Measurements from ENCODE around the gene E4F1. TPM values are rescaled to one million over a fixed set of nuclear protein-coding genes. Genes with fewer than 3 reads are reported as not detected.

E4F1 gene
- total RNA-seq, 1 donor = 31.5 TPM

- H3K4me3 ChIP-seq (ENCODE audit: insufficient read depth, low read length) = no peak overlapping the region
- peaks cover 26% of the 10 kb centered on the region for H3K79me2 ChIP-seq (ENCODE audit: insufficient read depth, low read length)
- no peak overlapping the region for H3K27ac ChIP-seq (ENCODE audit: low read depth, low read length)
- DNase-seq (ENCODE audit: insufficient read length, low spot score, missing footprints) = no peak
- peaks cover 10% of the 10 kb centered on the region for H3K4me1 ChIP-seq (ENCODE audit: insufficient read depth, low read length)
- no peak overlapping the region for H2AFZ ChIP-seq (ENCODE audit: low read length)
- no peak for TF ChIP-seq CTCF (IDR thresholded peaks at IDR 0.05; ENCODE audit: extremely low read depth, low read depth, low read length)
- H3K9me3 ChIP-seq (ENCODE audit: low read depth, low read length) = no peaks in the 10 kb centered on the region
- no peak overlapping the region for H3K4me2 ChIP-seq (ENCODE audit: insufficient read depth, low read length)
- peaks cover 8% of the 10 kb centered on the region for H4K20me1 ChIP-seq (ENCODE audit: insufficient read depth, low read length)
- peaks cover 21% of the 10 kb centered on the region for H3K27me3 ChIP-seq (ENCODE audit: insufficient read depth, low read length)
- no peaks in the 10 kb centered on the region for H3K36me3 ChIP-seq (ENCODE audit: insufficient read depth, low read length)
Observed at GRCh38 chr16:2273931-2274330, 50.5 kb downstream of the E4F1 start.

GRCh38 chr16:2275476-2276367 is 52.3 kb downstream of the E4F1 start:
- peak; percentile 56 for DNase-seq (ENCODE audit: insufficient read length, low spot score, missing footprints)
- Histone ChIP-seq H3K4me2 (ENCODE audit: insufficient read depth, low read length) (no peak overlapping the region), H2AFZ (ENCODE audit: low read length) (no peak overlapping the region), H3K27me3 (ENCODE audit: insufficient read depth, low read length) (peaks cover 30% of the 10 kb centered on the region), H3K4me1 (ENCODE audit: insufficient read depth, low read length) (no peaks in the 10 kb centered on the region), H3K4me3 (ENCODE audit: insufficient read depth, low read length) (no peak overlapping the region), H3K79me2 (ENCODE audit: insufficient read depth, low read length) (peaks cover 8% of the 10 kb centered on the region), H3K9me3 (ENCODE audit: low read depth, low read length) (no peaks in the 10 kb centered on the region), H3K36me3 (ENCODE audit: insufficient read depth, low read length) (no peaks in the 10 kb centered on the region), H4K20me1 (ENCODE audit: insufficient read depth, low read length) (no peaks in the 10 kb centered on the region), H3K27ac (ENCODE audit: low read depth, low read length) (no peak overlapping the region)
- TF ChIP-seq CTCF (IDR thresholded peaks at IDR 0.05; ENCODE audit: extremely low read depth, low read depth, low read length) = no peak

GRCh38 chr16:2276368-2277195 is 53.2 kb downstream of the E4F1 start:
- peaks cover 35% of the 10 kb centered on the region for H3K27me3 ChIP-seq (ENCODE audit: insufficient read depth, low read length)
- TF ChIP-seq CTCF (IDR thresholded peaks at IDR 0.05; ENCODE audit: extremely low read depth, low read depth, low read length) = no peak
- no peaks in the 10 kb centered on the region for H3K36me3 ChIP-seq (ENCODE audit: insufficient read depth, low read length)
- no peak overlapping the region for H3K27ac ChIP-seq (ENCODE audit: low read depth, low read length)
- no peaks in the 10 kb centered on the region for H3K79me2 ChIP-seq (ENCODE audit: insufficient read depth, low read length)
- no peaks in the 10 kb centered on the region for H4K20me1 ChIP-seq (ENCODE audit: insufficient read depth, low read length)
- no peaks in the 10 kb centered on the region for H3K9me3 ChIP-seq (ENCODE audit: low read depth, low read length)
- peak; percentile 87 for DNase-seq (ENCODE audit: insufficient read length, low spot score, missing footprints)
- H3K4me3 ChIP-seq (ENCODE audit: insufficient read depth, low read length) = no peak overlapping the region
- H2AFZ ChIP-seq (ENCODE audit: low read length) = no peak overlapping the region
- H3K4me1 ChIP-seq (ENCODE audit: insufficient read depth, low read length) = no peaks in the 10 kb centered on the region
- no peak overlapping the region for H3K4me2 ChIP-seq (ENCODE audit: insufficient read depth, low read length)

Data from osteoblast (primary cell).